SHP77 treated with DMSO at 0.1 percent for 48 hours (cell line): ENCODE measurements around the gene PRCC.
"Not testable (repeated sequence)": the region's sequence is repeated elsewhere in the genome, so short reads cannot be mapped to it uniquely, and the experiment has no call there.

ENCODE experiments used
- DNase-seq: peaks from one replicate; lab custom pipeline; 2025; lab: John Stamatoyannopoulos, UW

The PRCC gene

DNA sequence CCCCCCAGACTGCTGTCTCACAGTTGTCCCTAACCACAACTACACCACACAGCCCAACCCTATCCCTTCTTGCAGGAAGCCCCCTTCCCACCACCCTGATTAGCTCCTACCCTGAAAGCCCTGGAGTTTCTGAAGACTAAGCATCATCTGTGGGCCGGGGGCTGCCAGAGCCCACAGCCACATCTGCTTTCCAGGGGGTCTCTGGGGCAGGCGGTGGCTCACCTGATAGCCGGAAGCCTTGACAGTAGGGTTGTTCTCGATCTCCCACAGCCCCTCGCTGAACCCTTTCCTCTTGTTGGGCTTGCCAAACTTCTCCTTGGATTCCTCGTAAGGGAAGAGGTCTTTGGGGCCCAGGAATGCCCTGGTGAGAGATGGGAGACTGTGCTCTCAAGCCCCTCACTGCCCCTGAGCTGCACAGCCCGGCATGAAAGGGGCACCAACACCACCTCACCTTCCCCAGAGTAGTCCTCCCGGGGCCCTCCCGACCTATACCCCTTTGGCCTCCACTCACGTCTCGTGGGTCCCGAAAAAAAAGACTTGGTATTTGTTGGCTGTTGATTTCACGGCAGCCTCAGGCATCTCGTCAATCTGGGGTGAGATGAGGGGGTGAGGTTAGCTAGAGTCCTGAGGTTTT lies 22.4 kb upstream of the PRCC start:
- no peak for DNase-seq

DNA sequence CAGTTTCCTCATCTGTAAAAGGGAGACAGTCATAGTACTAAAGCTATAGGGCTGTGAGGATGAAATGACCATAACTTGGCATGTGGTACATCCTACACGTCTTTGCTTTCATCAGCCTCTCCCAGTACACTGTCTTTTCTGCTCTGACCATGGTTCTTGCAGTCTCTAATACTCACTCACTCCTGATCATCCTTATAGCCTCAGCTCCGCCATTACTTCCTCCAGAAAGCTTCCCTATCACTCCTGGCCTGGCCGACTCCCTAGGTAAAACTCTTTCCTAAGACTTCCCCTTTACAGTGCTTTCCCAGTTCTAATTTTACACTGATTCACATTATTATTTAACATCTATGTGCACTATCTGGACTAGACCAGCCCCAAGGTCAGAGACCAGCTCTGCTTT lies 21.5 kb upstream of the PRCC start:
- DNase-seq = no peak

DNA sequence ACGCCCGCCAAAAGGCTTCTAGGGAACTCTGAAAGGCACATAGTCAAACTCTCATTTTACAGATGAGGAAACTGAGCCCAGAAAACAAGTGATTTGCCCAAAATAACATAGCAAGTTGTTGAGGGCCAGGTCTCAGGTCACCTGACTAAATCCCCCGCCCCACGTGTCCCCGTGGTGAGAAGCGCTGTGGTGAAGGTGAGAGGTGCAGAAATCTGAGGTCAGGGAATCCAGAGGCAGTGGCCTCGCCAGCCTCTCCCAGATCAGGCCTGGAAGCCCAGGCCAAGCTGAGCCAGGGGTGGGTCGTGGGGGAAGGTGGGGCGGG lies 21.0 kb upstream of the PRCC start:
- no peak for DNase-seq

DNA sequence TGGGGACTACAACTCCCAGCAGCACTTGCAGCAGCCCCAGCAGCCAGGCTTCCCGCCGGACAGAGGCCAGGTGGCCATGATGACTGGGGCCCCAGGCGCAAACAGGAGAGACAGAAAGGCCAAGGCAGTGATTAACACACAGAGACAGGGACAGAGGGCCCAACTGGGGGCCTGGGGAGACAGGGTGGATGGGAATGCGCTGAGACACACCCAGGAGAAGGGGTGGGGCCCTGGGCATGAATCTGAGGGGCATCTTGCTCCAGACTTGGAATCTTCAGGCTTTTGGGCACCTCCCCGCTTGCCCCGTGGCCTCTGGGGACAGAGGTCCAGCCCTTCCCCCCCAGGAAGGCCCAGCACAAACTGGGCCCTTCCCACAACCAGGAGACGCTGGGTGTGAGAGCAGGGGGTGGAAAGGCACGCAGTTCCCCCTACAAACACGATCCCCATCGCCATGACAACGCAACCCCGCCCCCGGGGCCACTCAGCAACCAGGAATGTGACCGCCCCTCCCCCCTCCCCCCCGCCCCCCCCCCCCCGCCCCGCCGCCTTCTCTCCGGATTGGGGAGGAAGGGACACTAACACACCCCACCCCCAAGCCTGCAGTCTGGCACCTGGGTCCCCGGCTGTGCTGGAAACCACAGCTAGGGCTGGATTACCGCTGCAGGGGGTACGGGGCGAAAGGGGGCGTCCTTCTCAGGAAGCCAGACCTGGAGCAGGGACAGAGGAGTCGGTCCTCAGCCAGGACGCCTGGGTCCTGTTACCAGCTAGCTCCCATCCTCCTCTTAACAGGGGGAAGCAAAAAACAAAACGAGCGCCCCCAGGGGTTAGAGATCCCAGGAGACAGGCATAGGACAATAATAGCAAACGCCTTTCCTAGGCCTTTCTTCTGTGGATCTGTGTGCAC lies 20.4 kb upstream of the PRCC start:
- DNase-seq = peak; percentile 89

DNA sequence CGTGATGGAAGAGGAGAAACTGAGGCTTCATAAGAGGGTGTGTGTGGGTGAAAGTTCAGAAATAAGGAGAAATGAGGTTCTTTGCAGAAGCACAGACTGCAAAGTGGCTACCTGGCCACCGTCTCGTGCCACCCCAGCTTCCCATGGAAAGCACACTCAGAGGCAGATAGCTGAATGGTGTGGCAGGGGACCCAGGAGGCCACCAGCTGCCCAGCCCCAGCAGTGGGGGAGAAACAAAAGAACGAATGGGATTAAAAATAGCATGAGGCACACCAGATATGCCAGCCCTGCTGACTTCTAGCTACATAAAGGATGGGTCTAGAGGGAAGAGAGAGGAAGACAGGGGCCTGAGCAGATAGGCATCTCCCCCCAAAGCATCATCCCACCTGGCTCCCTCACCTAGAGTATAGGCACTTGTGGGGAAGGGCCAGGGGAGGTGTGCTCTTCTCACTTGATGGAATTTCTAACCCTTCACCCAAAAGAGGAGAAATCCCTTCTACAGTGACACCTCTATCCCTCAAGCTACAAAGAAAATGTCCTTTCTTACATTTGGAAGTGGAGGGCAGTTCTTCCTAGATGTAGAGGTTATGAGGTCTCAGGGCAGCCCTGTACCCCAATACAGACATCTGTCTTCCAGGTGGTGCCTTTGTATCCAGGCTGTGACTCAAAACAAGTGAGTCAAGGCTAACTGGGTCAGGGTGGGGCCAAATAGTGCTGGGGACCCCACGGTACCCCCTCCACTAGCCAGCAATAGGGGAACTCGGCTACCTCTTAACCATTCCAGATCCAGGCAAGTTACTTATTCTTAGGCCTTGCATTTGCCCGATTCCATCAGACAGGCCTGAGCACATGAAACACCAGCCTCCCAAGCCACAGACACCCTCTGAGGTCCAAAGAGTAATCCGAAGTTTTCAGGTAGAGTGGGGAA lies 19.3 kb upstream of the PRCC start:
- DNase-seq = no peak

DNA sequence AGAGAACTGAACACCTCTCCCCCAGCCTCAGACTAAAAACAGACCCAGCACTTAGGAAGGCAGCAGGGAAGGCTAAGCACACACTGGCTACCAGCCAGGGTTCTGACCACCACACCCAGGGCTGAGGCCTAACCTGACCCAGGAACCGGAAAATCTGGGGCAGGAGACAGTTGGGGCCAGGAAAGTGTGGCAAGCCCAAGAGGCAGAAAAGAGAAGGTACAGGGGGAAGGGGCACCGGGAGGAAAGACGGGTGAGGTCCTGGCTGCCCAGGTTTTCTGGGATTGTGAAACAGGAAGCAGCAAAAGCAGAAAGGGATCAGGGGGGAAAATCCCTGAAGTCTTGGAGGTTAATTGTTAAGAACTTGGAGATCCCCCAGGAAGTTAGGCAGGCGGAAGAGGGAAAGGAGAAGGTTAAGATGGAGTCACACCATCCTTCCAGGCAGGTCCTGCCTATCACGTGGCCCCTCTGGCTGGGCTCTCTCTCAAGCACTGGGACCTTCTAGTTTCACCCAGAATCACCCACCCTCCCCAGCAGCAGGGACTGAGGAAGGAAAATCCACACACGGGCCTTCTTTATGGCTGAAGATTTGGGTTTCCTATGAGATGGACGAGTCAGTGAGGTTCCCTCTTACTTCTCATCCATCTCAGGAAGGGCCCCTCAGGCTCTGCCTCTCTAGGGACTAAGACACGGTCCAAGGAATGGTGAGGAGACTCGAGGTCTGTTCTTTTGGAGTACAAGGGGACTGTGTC lies 18.5 kb upstream of the PRCC start:
- DNase-seq = no peak

DNA sequence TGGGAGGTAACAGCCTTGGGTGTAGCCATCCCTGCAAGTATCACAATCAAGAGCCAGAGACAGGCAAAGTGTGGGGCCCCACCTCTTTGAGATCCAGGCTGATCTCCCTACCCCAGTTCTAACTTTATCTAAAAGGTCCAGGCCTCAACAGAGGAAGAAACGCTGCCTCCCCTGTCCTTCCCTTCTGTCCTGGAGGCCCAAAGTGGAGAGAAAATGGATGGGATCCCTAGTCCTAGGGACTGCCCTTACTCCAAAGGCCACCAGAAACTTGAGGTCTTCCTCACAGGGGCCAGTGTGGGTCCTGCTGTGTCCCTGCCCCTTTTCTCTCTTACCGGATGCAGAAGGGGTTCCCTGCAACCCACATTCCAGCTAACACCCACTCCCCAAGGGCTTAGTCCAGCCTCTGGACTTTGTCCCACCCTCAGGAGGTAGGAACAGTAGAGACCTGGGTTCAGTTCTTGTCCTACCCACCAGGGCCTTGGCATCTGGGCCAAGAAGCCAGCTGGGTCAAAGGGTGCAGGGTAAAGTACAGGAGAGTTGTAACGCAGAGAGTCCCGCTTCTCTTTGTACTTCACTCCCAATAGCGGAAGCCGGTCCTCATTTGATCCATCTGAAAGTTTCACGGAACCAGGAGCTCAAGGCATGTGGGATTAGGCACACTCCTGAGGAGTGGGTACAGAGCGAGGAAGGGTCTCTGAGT lies 17.8 kb upstream of the PRCC start:
- DNase-seq = no peak

DNA sequence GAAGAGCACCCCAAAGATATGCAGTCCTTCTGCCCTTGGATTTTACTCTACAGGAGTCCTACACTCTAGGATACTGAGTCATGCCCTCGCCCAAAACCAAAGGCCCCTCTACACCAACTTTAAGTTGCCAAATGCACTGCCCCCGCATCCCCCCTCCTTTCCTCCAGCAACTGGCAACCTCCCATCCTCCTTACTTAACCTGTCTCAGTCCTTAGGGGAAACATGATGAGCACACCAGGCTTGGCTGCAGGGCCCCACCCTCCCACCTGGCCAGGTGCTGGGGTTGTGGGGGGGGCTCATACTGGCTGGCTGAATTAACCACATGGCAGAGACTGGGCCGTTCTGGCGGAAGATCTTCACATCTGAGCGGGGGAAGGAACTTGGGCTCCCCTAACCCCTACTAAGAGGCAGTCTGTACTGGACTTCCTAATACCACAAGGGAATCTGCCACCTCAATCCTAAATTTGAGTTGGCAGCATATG lies 17.1 kb upstream of the PRCC start:
- no peak for DNase-seq

DNA sequence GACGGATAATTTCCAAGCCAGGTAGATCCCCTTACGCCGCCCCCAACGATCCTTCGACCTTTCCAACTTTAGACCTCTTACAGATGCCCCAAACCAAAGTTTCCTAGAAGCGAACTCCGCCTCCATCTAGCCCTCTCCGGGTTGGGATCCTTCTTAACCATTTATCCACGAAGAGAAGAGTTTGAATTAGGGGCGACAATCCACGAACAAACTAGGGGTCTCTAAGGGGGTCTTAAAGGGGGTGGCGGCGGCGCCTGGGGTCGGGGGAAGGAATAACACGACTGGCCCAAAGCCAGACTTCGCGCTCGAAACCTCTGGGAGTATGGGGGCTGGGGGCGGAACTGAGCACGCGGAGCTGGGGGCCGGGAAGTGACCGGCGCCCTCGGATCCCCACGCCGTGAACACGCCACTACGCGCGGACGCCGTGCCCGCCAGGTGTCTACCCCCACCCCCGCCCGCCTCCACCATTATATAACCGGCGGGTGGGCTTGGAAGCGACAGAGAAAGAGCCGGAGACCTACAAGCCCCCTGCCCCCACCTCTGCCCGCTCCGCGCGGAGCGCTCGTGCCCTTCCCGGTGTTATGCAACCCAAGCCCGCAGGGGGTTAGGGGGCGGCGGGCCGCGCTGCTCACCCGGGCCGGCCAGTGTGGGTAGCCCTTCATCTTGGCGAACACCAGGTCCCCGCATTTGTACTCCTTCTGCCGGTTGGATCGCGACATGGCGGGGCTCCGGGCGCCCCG lies 16.5 kb upstream of the PRCC start:
- DNase-seq = no peak

DNA sequence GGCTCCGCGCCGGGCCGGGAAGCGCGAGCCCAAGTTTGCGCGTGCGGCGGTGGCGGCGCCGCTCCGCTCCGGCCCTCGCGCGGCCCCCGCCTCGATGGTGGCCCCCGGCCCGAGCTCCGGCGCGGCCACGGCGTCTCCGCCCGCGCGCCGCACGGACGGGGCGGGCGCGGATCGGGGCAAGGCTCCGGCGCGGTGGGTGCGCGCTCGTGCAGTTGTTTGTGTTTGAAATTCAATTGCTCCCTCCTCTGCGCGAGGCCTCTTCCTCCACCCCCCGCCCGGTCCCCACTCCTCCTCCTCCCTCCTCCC lies 15.9 kb upstream of the PRCC start, which contains the start of gene HDGF:
Gene HDGF (minus strand): TSS at position 225 of the 306 bp plus-strand sequence. CDS start 246 bp downstream, outside the sequence.
- DNase-seq = no peak

DNA sequence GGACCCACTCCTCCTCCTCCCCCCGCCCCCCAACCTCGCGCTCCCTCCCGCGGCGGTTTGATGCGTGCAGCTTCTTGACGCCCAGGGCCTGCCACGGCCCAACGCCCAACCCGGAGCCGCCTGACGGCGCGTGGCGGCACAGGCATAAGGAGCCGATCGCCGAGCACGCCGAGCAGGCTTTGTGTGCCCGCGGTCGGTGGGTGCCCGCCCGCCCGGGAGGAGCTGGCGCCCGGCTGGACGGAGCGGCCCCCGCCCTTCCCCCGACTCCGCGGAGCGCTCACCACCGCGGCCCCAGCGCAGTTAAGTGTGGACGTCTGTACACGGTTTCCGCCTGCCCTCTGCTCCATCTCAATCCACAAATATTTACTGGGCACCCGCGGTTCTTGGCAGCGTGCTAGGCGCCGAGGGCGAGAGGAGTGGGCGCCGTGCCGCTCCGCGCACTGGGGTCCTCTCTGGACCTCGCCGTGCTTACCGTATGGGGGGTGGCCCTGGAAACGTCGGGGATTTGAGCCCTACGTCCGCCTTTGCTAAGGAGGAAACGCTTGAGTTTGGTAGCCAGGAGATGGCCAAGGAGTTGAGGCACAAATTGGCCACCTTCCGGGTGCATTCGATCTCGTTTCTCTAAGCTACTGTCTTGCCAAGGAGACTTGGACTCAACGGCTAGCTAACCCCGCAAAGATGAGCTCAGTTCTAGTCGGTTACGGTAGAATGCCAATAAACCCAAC lies 15.4 kb upstream of the PRCC start:
- peak; percentile 93 for DNase-seq

DNA sequence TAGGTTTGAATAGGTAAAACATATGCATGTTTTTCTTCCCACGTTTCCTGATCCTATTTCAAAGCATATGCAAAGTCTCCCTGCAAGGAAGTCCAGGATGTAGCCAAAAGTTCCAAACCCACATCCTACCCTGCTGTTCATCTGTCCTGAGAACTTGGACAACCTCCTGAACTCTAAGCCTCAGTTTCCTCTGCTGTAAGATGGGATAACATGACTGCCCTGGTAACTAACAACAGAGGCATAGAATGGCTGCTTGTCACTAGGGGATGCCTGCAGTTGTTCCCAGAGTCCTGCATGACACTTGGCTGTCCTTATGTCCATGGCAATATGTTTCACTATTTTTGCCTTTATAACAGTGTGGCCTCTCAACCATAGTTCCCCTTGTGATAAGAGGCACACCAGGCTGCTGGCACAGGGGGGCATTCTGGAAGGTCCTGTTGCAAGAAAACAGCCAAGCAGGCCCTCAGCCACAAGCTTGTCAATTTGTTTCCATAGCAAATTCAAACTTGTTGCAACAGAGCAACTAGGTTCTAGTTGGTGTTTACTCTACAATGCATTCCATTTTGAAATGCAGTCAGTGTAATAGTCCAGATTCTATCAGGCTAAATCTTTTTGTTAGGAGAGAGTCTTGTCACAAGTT lies 14.4 kb upstream of the PRCC start:
- no peak for DNase-seq

DNA sequence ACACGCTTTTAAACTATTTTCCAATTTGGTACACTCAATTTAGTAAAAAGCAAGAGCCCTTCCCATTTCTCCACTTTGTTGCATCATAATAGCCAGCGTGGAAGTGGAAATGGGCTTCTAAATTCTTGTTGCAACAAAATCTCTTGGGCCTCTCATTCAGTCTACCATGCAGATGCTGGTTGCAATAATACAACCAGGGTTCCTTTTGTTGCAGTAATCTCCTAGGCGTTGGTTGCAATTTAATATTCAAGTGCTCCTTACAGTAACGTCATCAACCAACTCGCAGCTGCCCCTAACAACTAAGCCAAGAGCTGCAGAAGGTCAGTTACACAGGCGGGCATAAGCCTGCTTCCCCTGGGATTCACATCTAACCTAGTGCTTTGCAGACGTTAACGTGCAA lies 13.1 kb upstream of the PRCC start:
- DNase-seq = no peak

DNA sequence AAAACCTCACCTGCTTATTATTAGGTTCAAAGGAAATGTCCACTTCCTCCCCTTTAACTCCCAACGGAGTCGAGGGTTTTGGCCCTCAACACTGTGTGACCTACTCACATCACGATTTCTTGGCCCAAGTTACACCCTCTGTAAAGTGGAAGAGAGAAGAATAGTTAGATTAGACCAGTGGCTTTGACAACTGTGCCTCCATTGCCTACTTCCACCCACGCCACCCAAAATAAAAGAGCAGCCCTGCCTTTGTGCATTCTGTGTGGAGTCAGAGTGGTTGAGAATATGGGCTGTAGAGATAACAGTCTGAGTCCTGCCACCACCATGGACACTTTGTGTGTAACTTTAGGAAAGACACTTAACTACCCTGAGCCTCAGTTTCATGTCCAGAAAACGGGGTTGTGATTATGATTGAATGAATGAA lies 11.8 kb upstream of the PRCC start:
- no peak for DNase-seq

DNA sequence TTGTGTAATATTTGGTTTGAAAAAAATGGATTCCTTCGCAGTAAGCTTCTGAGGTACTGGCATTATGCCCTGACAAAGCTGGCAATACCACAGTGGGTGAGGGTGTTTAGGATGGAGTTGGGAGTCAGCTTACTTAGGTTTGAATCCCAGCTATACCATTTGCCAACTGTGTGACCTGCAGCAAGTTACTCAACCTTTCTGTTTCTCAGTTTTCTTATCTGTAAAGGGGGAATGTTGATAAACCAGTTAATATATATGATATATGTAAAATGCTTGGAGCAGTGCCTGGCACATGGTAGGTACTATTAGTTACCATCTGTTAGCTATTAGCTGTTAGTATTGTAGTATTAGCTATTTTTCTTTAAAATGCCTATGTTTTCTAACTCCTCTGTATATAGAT lies 11.0 kb upstream of the PRCC start:
- DNase-seq = no peak

DNA sequence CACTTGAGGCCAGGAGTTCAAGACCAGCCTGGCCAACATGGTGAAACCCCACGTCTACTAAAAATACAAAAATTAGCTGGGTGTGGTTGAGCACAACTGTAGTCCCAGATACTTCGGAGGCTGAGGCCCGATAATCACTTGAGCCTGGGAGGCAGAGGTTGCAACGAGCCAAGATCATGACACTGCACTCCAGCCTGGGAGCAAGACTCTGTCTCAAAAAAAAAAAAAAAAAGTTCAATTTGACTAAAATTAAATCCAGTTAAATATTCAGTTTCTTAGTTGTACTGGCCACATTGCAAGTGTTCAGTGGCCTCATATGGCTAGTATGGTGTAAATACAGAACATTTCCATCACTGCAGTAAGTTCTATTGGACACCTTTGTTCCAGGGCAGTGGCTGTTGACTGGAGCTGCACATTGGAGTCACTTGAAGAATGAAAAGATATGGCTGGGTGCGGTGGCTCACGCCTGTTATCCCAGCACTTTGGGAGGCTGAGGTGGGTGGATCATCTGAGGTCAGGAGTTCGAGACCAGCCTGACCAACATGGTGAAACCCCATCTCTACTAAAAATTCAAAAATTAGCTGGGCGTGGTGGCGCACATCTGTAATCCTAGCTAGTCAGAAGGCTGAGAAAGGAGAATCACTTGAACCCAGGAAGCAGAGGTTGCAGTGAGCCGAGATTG lies 9.6 kb upstream of the PRCC start:
- DNase-seq = not testable (repeated sequence)

DNA sequence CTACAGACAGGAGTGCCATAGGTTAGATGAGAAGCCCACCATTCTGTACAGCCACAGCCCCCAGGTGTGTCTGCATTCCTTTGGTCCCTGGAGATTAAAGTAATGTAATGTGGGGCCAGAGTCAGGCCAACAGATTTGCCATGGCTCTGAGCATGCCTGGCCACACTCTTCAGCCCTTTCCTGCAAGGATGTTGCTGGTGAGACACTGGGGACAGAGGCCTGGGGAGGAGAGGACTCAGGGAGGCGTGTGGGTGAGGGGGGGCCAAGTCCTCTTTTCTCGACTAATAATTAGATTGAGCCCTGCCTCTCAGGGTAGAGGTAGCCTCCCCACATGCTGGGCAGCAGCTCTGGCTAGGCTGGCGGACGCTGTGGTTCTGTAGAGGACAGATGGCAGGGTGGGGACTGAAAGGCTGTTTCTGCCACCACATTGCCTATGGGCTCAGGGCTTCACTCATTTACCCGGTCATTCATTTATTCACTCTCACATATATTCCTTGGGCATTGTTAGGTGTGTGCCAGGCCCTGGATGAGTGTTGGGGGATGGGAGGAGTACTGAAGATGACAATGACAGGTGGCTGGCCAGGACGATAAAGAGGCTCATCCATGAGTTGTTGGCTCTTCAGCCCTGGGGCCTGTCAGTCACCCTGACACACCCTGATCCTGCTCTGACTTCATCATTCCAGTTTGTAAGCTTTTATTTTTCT lies 7.1 kb upstream of the PRCC start:
- no peak for DNase-seq

DNA sequence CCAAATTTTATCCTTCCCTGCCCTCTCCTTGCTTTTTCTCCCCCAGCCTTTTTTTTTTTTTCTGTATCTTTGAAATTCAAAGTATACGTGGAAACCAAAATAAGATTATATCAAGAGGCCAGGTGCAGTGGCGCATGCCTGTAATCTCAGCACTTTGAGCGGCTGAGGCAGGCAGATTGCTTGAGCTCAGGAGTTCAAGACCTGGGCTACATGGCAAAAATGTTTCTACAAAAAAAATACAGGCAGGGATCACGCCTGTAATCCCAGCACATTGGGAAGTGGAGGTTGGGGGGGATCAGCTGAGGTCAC lies 6.6 kb upstream of the PRCC start:
- no peak for DNase-seq
